ENCODE results near the gene PLCB3.

- no peak for TF ChIP-seq TAF1 (IDR thresholded peaks at IDR 0.05; ENCODE audit: borderline replicate concordance, low read depth, low read length)
- TF ChIP-seq POLR2A (IDR thresholded peaks at IDR 0.05; ENCODE audit: low read depth, low read length) = no peak
- TF ChIP-seq POLR2AphosphoS5 (IDR thresholded peaks at IDR 0.05; ENCODE audit: low read depth, low read length) = no peak
These were observed 45.7 kb downstream of the PLCB3 start for GRCh38 chr11:64296830-64297698.

All from GM12892 (cell line).